ENCODE results near the gene SETDB2. TPM values are rescaled to one million over a fixed set of nuclear protein-coding genes. Genes with fewer than 3 reads are reported as not detected.

SETDB2 gene
- total and polyA plus RNA-seq, 2 of the 13 experiments (the other 11 are each of a cell fraction or from before 2014, with no cell fraction given) = 8.1 to 8.7 TPM

DNA sequence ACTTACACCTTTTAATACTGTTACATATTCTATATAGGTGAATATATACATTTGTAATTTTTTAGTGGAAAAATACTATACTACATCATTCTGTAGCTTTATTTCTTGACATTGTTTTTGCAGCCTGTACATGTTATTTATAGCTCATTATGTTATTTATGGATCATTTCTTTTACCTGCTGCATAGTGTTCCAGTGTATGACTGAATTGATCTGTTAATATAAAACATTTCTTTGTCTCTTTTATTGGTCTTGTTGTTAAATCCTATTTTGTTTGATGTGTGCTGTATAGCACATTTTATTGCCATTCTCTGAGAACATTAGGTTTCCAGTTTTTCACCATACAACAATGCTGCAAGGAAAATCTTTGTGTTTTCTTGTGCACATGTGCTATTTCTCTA lies 2.4 kb downstream of the SETDB2 start (continued):
- TF ChIP-seq, protein P1, sequence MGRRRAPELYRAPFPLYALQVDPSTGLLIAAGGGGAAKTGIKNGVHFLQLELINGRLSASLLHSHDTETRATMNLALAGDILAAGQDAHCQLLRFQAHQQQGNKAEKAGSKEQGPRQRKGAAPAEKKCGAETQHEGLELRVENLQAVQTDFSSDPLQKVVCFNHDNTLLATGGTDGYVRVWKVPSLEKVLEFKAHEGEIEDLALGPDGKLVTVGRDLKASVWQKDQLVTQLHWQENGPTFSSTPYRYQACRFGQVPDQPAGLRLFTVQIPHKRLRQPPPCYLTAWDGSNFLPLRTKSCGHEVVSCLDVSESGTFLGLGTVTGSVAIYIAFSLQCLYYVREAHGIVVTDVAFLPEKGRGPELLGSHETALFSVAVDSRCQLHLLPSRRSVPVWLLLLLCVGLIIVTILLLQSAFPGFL (CRISPR knock-in tag; IDR thresholded peaks at IDR 0.05) = no peak
- TF ChIP-seq POLR2AphosphoS5 (IDR thresholded peaks at IDR 0.05; ENCODE audit: low read depth, low read length) = no peak

DNA sequence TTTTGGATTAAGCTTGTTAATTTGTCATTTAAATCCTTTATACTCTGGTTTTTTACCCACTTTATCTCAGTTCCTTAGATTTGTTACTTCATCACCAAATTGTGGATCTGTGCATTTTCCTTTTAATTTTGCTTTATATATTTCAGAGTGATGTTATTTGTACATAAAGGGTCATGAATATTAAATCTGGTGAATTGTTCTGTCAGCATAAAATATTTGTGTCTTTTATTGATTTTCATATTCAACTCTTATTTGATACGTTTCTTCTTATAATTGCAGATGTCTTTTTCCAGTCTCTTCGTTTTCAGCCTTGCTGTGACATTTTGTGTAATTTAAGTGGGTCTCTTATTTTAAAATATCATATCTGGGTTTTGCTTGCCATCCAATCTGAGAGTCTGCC lies 4.7 kb downstream of the SETDB2 start:
- H3K9ac ChIP-seq (ENCODE audit: insufficient read depth, low read depth, low read length) = no peak overlapping the region
- intact Hi-C loops (cut with micrococcal nuclease; ENCODE audit: unreplicated experiment) (no loop called here), in situ Hi-C loops (cut with HindIII; ENCODE audit: extremely low pct_ligation_motif_present, low pct_unique_long_range_greater_than_20kb) (no loop called here)
- no peaks in the 10 kb centered on the region for H3K9me3 ChIP-seq (ENCODE audit: low read length)
- TF ChIP-seq MAFK (conservative IDR thresholded peaks at IDR 0.05 in 1 of 2, IDR thresholded peaks at IDR 0.05 in 1 of 2; ENCODE audit: low read length in 2 of 2) (peak; percentile 28 to 69; a peak in 2 of 4 replicates), ARNTL (CRISPR knock-in tag; IDR thresholded peaks at IDR 0.05) (no peak), PHB2 (IDR thresholded peaks at IDR 0.05; ENCODE audit: partially characterized antibody) (no peak), TMF1 (CRISPR knock-in tag; IDR thresholded peaks at IDR 0.05; ENCODE audit: low read depth) (no peak), ZNF563 (CRISPR knock-in tag; IDR thresholded peaks at IDR 0.05) (no peak), ZNF547 (CRISPR knock-in tag; IDR thresholded peaks at IDR 0.05) (no peak), YY1 (IDR thresholded peaks at IDR 0.05; ENCODE audit: insufficient read depth, insufficient replicate concordance, low read depth, low read length) (no peak), NPAS2 (CRISPR knock-in tag; IDR thresholded peaks at IDR 0.05; ENCODE audit: borderline replicate concordance) (no peak), MTA1 (CRISPR knock-in tag; IDR thresholded peaks at IDR 0.05; ENCODE audit: borderline replicate concordance) (no peak), MAFF (IDR thresholded peaks at IDR 0.05; ENCODE audit: low read depth, low read length) (peak; percentile 51; the same call in 1 of the 2 replicates)
- TF ChIP-seq, protein P2, sequence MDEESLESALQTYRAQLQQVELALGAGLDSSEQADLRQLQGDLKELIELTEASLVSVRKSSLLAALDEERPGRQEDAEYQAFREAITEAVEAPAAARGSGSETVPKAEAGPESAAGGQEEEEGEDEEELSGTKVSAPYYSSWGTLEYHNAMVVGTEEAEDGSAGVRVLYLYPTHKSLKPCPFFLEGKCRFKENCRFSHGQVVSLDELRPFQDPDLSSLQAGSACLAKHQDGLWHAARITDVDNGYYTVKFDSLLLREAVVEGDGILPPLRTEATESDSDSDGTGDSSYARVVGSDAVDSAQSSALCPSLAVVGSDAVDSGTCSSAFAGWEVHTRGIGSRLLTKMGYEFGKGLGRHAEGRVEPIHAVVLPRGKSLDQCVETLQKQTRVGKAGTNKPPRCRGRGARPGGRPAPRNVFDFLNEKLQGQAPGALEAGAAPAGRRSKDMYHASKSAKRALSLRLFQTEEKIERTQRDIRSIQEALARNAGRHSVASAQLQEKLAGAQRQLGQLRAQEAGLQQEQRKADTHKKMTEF (CRISPR knock-in tag; IDR thresholded peaks at IDR 0.05) = no peak
- TF ChIP-seq, protein P3, sequence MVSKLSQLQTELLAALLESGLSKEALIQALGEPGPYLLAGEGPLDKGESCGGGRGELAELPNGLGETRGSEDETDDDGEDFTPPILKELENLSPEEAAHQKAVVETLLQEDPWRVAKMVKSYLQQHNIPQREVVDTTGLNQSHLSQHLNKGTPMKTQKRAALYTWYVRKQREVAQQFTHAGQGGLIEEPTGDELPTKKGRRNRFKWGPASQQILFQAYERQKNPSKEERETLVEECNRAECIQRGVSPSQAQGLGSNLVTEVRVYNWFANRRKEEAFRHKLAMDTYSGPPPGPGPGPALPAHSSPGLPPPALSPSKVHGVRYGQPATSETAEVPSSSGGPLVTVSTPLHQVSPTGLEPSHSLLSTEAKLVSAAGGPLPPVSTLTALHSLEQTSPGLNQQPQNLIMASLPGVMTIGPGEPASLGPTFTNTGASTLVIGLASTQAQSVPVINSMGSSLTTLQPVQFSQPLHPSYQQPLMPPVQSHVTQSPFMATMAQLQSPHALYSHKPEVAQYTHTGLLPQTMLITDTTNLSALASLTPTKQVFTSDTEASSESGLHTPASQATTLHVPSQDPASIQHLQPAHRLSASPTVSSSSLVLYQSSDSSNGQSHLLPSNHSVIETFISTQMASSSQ (IDR thresholded peaks at IDR 0.05; ENCODE audit: low read depth) = no peak
- TF ChIP-seq, protein P3 (CRISPR knock-in tag; IDR thresholded peaks at IDR 0.05; ENCODE audit: borderline replicate concordance) = no peak
- TF ChIP-seq, protein P4, sequence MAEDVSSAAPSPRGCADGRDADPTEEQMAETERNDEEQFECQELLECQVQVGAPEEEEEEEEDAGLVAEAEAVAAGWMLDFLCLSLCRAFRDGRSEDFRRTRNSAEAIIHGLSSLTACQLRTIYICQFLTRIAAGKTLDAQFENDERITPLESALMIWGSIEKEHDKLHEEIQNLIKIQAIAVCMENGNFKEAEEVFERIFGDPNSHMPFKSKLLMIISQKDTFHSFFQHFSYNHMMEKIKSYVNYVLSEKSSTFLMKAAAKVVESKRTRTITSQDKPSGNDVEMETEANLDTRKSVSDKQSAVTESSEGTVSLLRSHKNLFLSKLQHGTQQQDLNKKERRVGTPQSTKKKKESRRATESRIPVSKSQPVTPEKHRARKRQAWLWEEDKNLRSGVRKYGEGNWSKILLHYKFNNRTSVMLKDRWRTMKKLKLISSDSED (CRISPR knock-in tag; IDR thresholded peaks at IDR 0.05) = no peak
- no peak for ATAC-seq
- 0 out of 5 replicates have a peak, but pooled peaks cover 0 to 2% of the 10 kb centered on the region in 2 experiments for H3K36me3 ChIP-seq (replicated peaks in 1 of 2; ENCODE audit: control insufficient read depth in 1 of 2, insufficient read depth in 2 of 2, low read length in 2 of 2)
- no peak overlapping the region for H2AFZ ChIP-seq (ENCODE audit: low read length)
- FAIRE-seq = no peak
- peaks cover 36% of the 10 kb centered on the region for H3K4me1 ChIP-seq (ENCODE audit: insufficient read depth, low read length)
- ChIA-PET CTCF (ENCODE audit: low intra/inter-chr PET ratio, low total read pairs) (no interaction called here), POLR2A (no interaction called here)
- no peak overlapping the region for H3K27ac ChIP-seq (ENCODE audit: extremely low read length, insufficient read depth, low read length)
- H3K4me2 ChIP-seq (ENCODE audit: low read depth, low read length) = 0 out of 2 replicates have a peak overlapping the region, but pooled peaks have one; percentile 71
- no peaks in the 10 kb centered on the region for H4K20me1 ChIP-seq (ENCODE audit: insufficient read depth, low read length)
- DNase-seq (ENCODE audit: low spot score) = no peak
- 97% methylated on average over 2 of the region's 2 CpGs for WGBS (ENCODE audit: low lambda C conversion rate)
- BruUV-seq (replicated peaks) = no TSS peak
- H3K79me2 ChIP-seq (ENCODE audit: insufficient read depth, low read length) = peaks cover 42% of the 10 kb centered on the region
- no peaks in the 10 kb centered on the region; a peak in 1 of 5 replicates for H3K27me3 ChIP-seq (ENCODE audit: control insufficient read depth in 1 of 2, insufficient read depth in 2 of 2, low read length in 2 of 2)
- no peak overlapping the region for H3K4me3 ChIP-seq (replicated peaks in 1 of 3; ENCODE audit: insufficient read depth in 1 of 3, low read depth in 2 of 3, low read length in 3 of 3)
